Measurements from ENCODE around the gene CHTOP.

DNA sequence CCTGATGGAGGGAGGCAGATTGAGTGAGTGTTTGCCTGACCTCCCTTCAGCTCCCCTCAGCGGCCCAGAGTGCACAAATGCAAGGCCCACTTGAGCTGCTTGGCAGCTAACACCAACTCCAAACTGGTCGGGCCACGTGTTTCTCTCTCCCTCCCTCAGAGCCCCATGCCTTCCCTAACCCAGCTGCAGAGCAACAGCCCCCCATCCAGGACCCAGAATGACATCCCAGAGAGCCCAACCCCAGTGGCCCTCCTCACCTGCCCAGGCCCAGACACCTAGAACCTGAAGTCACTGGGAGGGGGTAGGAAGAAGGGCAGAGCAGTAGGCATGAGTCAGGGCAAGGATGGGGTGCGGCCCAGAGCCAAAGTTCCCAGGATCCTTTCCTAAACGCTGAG is 17.0 kb upstream of the CHTOP start:
- TF ChIP-seq, protein P1, sequence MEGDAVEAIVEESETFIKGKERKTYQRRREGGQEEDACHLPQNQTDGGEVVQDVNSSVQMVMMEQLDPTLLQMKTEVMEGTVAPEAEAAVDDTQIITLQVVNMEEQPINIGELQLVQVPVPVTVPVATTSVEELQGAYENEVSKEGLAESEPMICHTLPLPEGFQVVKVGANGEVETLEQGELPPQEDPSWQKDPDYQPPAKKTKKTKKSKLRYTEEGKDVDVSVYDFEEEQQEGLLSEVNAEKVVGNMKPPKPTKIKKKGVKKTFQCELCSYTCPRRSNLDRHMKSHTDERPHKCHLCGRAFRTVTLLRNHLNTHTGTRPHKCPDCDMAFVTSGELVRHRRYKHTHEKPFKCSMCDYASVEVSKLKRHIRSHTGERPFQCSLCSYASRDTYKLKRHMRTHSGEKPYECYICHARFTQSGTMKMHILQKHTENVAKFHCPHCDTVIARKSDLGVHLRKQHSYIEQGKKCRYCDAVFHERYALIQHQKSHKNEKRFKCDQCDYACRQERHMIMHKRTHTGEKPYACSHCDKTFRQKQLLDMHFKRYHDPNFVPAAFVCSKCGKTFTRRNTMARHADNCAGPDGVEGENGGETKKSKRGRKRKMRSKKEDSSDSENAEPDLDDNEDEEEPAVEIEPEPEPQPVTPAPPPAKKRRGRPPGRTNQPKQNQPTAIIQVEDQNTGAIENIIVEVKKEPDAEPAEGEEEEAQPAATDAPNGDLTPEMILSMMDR (conservative IDR thresholded peaks at IDR 0.05; ENCODE audit: low read depth, low read length) = no peak
- TF ChIP-seq RCOR1 (IDR thresholded peaks at IDR 0.05; ENCODE audit: insufficient replicate concordance, low read length) (no peak), MAFK (IDR thresholded peaks at IDR 0.05; ENCODE audit: low read depth, low read length) (no peak), POLR2A (IDR thresholded peaks at IDR 0.05; ENCODE audit: low read depth, low read length) (no peak), BHLHE40 (IDR thresholded peaks at IDR 0.05; ENCODE audit: low read depth, low read length) (no peak), RFX5 (IDR thresholded peaks at IDR 0.05; ENCODE audit: low read depth, low read length) (no peak), SMC3 (IDR thresholded peaks at IDR 0.05; ENCODE audit: low read depth, low read length) (no peak), MXI1 (IDR thresholded peaks at IDR 0.05; ENCODE audit: borderline replicate concordance, low read depth, low read length) (no peak), RAD21 (IDR thresholded peaks at IDR 0.05; ENCODE audit: low read length) (no peak), MAZ (IDR thresholded peaks at IDR 0.05; ENCODE audit: borderline replicate concordance, low read depth, low read length) (no peak), CEBPB (IDR thresholded peaks at IDR 0.05; ENCODE audit: low read depth, low read length) (no peak), CHD1 (IDR thresholded peaks at IDR 0.05; ENCODE audit: low read depth, low read length) (no peak)
- TF ChIP-seq, protein P2, sequence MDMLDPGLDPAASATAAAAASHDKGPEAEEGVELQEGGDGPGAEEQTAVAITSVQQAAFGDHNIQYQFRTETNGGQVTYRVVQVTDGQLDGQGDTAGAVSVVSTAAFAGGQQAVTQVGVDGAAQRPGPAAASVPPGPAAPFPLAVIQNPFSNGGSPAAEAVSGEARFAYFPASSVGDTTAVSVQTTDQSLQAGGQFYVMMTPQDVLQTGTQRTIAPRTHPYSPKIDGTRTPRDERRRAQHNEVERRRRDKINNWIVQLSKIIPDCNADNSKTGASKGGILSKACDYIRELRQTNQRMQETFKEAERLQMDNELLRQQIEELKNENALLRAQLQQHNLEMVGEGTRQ (IDR thresholded peaks at IDR 0.05; ENCODE audit: low read depth, low read length) = no peak
